Gastrocnemius medialis (tissue), 4 donors: ENCODE results near the gene RTL9.

Experiments used
- POLR2A ChIP-seq, 2 donors: fragments of 450-650 bp; IDR thresholded peaks; one replicate each; pipeline ENCODE4 v1.6.1; 2017; ENCODE audit warnings: antibody characterized with exemption in 2 of 2, mild to moderate bottlenecking in 2 of 2, moderate library complexity in 2 of 2
- TF ChIP-seq, protein P1 (sequence below), 5 experiments: fragments of 450-650 bp in 3 of 5; fragments of 200-600 bp in 2 of 5; sonication (generic) in 2 of 5; IDR thresholded peaks in 4 of 5; conservative IDR thresholded peaks in 1 of 5; 1 replicate in 4 of 5; 2 replicates in 1 of 5; pipeline ENCODE4 v1.5.1; 2016 to 2019; ENCODE audit warnings: antibody characterized with exemption in 5 of 5, mild to moderate bottlenecking in 3 of 5, moderate library complexity in 3 of 5

GRCh38 chrX:110383414-110383813, 24.8 kb downstream of the RTL9 start:
- TF ChIP-seq POLR2A (IDR thresholded peaks at IDR 0.05): no peak
- TF ChIP-seq, protein P1, sequence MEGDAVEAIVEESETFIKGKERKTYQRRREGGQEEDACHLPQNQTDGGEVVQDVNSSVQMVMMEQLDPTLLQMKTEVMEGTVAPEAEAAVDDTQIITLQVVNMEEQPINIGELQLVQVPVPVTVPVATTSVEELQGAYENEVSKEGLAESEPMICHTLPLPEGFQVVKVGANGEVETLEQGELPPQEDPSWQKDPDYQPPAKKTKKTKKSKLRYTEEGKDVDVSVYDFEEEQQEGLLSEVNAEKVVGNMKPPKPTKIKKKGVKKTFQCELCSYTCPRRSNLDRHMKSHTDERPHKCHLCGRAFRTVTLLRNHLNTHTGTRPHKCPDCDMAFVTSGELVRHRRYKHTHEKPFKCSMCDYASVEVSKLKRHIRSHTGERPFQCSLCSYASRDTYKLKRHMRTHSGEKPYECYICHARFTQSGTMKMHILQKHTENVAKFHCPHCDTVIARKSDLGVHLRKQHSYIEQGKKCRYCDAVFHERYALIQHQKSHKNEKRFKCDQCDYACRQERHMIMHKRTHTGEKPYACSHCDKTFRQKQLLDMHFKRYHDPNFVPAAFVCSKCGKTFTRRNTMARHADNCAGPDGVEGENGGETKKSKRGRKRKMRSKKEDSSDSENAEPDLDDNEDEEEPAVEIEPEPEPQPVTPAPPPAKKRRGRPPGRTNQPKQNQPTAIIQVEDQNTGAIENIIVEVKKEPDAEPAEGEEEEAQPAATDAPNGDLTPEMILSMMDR (IDR thresholded peaks at IDR 0.05 in 4 of 5, conservative IDR thresholded peaks at IDR 0.05 in 1 of 5): no peak
